K562 (cell line): ENCODE data around the gene OR4E2.

Experiments
- BRF1 ChIP-seq: IDR thresholded peaks from 3 replicates; pipeline ENCODE4 v1.6.1; 2011; ENCODE audit warnings: borderline replicate concordance, mild to moderate bottlenecking; ENCODE audit not compliant: insufficient read length; ENCODE audit errors: extremely low read depth
- CREB1 ChIP-seq, 2 experiments: sonication (generic) in 1 of 2; formaldehyde crosslinking in 1 of 2; IDR thresholded peaks; 2 replicates each; pipeline versions ENCODE4 v1.6.1 to v1.8.0; 2012 to 2022; ENCODE audit warnings: inconsistent platforms in 1 of 2, mild to moderate bottlenecking in 1 of 2, missing genetic modification reagents in 1 of 2, moderate library complexity in 1 of 2
- CTCF ChIP-seq, 3 experiments: IDR thresholded peaks in 2 of 3; conservative IDR thresholded peaks in 1 of 3; 2 replicates each; pipeline ENCODE4 v1.5.1; 2011 to 2012; ENCODE audit warnings: low read length in 3 of 3, mild to moderate bottlenecking in 3 of 3, control low read depth in 2 of 3, improper control_type of control experiment in 1 of 3, inconsistent platforms in 1 of 3, low read depth in 1 of 3, mixed read lengths in 1 of 3, moderate library complexity in 1 of 3; ENCODE audit not compliant: insufficient read depth in 2 of 3
- EP300 ChIP-seq: IDR thresholded peaks from 2 replicates; pipeline ENCODE4 v1.6.1; 2012; ENCODE audit warnings: low read length, improper control_type of control experiment
- FOXM1 ChIP-seq, 2 experiments: fragments of 450-650 bp in 1 of 2; sonication (generic) in 1 of 2; formaldehyde crosslinking in 1 of 2; IDR thresholded peaks; 2 replicates each; pipeline versions ENCODE4 v1.6.1 to v1.9.0; 2017 to 2022; ENCODE audit warnings: low read depth in 2 of 2, mild to moderate bottlenecking in 2 of 2, missing genetic modification reagents in 1 of 2, moderate library complexity in 1 of 2
- MBD2 ChIP-seq: sonication (generic); IDR thresholded peaks from 2 replicates; pipeline ENCODE4 v1.6.1; 2016; ENCODE audit warnings: low read depth, borderline replicate concordance
- NBN ChIP-seq: fragments of 450-650 bp; IDR thresholded peaks from 2 replicates; pipeline ENCODE4 v1.6.1; 2016; ENCODE audit warnings: low read depth, mild to moderate bottlenecking
- NFRKB ChIP-seq: fragments of 450-650 bp; IDR thresholded peaks from 2 replicates; pipeline ENCODE4 v1.6.1; 2016; ENCODE audit warnings: low read depth
- ZNF253 ChIP-seq: fragments of 250-450 bp; sonication (Bioruptor Pico); conservative IDR thresholded peaks from 2 replicates; pipeline ENCODE4 v1.6.1; 2021; ENCODE audit warnings: mild to moderate bottlenecking
- ZNF398 ChIP-seq: fragments of 250-450 bp; sonication (Bioruptor Pico); IDR thresholded peaks from 2 replicates; pipeline ENCODE4 v1.8.0; 2021; ENCODE audit warnings: moderate library complexity, mild to moderate bottlenecking, inconsistent platforms
- TF ChIP-seq, protein P1 (sequence below): fragments of 450-650 bp; IDR thresholded peaks from 2 replicates; pipeline ENCODE4 v1.6.1; 2016
- TF ChIP-seq, protein P2 (sequence below), 2 experiments: fragments of 450-650 bp; formaldehyde crosslinking in 1 of 2; IDR thresholded peaks; 2 replicates each; pipeline versions ENCODE4 v1.4.0 to v1.6.1; 2014 to 2020; ENCODE audit warnings: mild to moderate bottlenecking in 2 of 2, borderline replicate concordance in 1 of 2, low read depth in 1 of 2

GRCh38 chr14:21694425-21694824 lies 40.8 kb downstream of the OR4E2 start:
- TF ChIP-seq, protein P1, sequence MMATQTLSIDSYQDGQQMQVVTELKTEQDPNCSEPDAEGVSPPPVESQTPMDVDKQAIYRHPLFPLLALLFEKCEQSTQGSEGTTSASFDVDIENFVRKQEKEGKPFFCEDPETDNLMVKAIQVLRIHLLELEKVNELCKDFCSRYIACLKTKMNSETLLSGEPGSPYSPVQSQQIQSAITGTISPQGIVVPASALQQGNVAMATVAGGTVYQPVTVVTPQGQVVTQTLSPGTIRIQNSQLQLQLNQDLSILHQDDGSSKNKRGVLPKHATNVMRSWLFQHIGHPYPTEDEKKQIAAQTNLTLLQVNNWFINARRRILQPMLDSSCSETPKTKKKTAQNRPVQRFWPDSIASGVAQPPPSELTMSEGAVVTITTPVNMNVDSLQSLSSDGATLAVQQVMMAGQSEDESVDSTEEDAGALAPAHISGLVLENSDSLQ: no peak
- no peak for TF ChIP-seq NBN
- TF ChIP-seq CREB1 (IDR thresholded peaks at IDR 0.05): no peak
- TF ChIP-seq CREB1 (CRISPR knock-in tag; IDR thresholded peaks at IDR 0.05): no peak
- TF ChIP-seq FOXM1 (IDR thresholded peaks at IDR 0.05; ENCODE audit: low read depth): no peak
- TF ChIP-seq FOXM1 (CRISPR knock-in tag; IDR thresholded peaks at IDR 0.05; ENCODE audit: low read depth): no peak
- TF ChIP-seq ZNF398 (CRISPR knock-in tag): no peak
- TF ChIP-seq MBD2: no peak
- no peak for TF ChIP-seq CTCF (IDR thresholded peaks at IDR 0.05 in 2 of 3, conservative IDR thresholded peaks at IDR 0.05 in 1 of 3; ENCODE audit: insufficient read depth in 2 of 3, low read depth in 1 of 3, low read length in 3 of 3)
- TF ChIP-seq EP300: no peak
- TF ChIP-seq ZNF253 (CRISPR knock-in tag): no peak
- TF ChIP-seq NFRKB: no peak
- TF ChIP-seq, protein P2, sequence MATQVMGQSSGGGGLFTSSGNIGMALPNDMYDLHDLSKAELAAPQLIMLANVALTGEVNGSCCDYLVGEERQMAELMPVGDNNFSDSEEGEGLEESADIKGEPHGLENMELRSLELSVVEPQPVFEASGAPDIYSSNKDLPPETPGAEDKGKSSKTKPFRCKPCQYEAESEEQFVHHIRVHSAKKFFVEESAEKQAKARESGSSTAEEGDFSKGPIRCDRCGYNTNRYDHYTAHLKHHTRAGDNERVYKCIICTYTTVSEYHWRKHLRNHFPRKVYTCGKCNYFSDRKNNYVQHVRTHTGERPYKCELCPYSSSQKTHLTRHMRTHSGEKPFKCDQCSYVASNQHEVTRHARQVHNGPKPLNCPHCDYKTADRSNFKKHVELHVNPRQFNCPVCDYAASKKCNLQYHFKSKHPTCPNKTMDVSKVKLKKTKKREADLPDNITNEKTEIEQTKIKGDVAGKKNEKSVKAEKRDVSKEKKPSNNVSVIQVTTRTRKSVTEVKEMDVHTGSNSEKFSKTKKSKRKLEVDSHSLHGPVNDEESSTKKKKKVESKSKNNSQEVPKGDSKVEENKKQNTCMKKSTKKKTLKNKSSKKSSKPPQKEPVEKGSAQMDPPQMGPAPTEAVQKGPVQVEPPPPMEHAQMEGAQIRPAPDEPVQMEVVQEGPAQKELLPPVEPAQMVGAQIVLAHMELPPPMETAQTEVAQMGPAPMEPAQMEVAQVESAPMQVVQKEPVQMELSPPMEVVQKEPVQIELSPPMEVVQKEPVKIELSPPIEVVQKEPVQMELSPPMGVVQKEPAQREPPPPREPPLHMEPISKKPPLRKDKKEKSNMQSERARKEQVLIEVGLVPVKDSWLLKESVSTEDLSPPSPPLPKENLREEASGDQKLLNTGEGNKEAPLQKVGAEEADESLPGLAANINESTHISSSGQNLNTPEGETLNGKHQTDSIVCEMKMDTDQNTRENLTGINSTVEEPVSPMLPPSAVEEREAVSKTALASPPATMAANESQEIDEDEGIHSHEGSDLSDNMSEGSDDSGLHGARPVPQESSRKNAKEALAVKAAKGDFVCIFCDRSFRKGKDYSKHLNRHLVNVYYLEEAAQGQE (IDR thresholded peaks at IDR 0.05; ENCODE audit: borderline replicate concordance): no peak
- TF ChIP-seq, protein P2 (CRISPR knock-in tag; IDR thresholded peaks at IDR 0.05; ENCODE audit: low read depth): no peak
- no peak for TF ChIP-seq BRF1
